Kidney (tissue), 14 donors: Measurements from ENCODE around the gene SSR4. TPM values are rescaled to one million over a fixed set of nuclear protein-coding genes. Genes with fewer than 3 reads are reported as not detected.

Experiments
- DNase-seq, 5 donors: peaks; one replicate each; pipeline ENCODE4 v3.0.0-alpha.2; 2013 to 2020
- FAIRE-seq: peaks from 2 replicates; lab custom pipeline; 2012; peaks lifted over from hg19 to GRCh38; lab: Jason Lieb, UNC
- H3K27ac ChIP-seq, 2 donors: one replicate each; pipeline ENCODE4 v1.7.0; 2013; ENCODE audit warnings: low read depth in 2 of 2, low read length in 2 of 2, inconsistent platforms in 1 of 2
- H3K27me3 ChIP-seq: one replicate; pipeline ENCODE4 v1.7.1; 2013; ENCODE audit warnings: low read length, inconsistent platforms; ENCODE audit not compliant: control insufficient read depth, insufficient read depth
- H3K36me3 ChIP-seq, 3 donors: one replicate each; pipeline versions ENCODE4 v1.7.0 to v1.7.1; 2013; ENCODE audit warnings: low read length in 3 of 3, control low read depth in 1 of 3, inconsistent platforms in 1 of 3; ENCODE audit not compliant: insufficient read depth in 3 of 3, control insufficient read depth in 2 of 3
- H3K4me1 ChIP-seq, 3 donors: one replicate each; pipeline versions ENCODE4 v1.7.0 to v1.7.1; 2013; ENCODE audit warnings: low read length in 3 of 3, inconsistent platforms in 1 of 3, low read depth in 1 of 3; ENCODE audit not compliant: control insufficient read depth in 2 of 3, insufficient read depth in 2 of 3
- H3K4me3 ChIP-seq, 3 donors: one replicate each; pipeline versions ENCODE4 v1.7.0 to v1.8.1; 2013; ENCODE audit warnings: low read length in 3 of 3, control low read depth in 1 of 3, inconsistent platforms in 1 of 3
- H3K9ac ChIP-seq, 3 donors: one replicate each; pipeline versions ENCODE4 v1.7.0 to v1.7.1; 2013; ENCODE audit warnings: low read length in 3 of 3, control low read depth in 1 of 3, inconsistent platforms in 1 of 3
- H3K9me3 ChIP-seq, 3 donors: one replicate each; pipeline versions ENCODE4 v1.7.0 to v1.7.1; 2013; ENCODE audit warnings: low read length in 3 of 3, control low read depth in 1 of 3, inconsistent platforms in 1 of 3; ENCODE audit not compliant: control insufficient read depth in 2 of 3, insufficient read depth in 1 of 3
- CTCF ChIP-seq: IDR thresholded peaks from 3 replicates; pipeline ENCODE4 v1.5.1; 2012; ENCODE audit warnings: mild to moderate bottlenecking, moderate library complexity, borderline replicate concordance; ENCODE audit not compliant: insufficient read depth; ENCODE audit errors: extremely low read depth
- intact Hi-C: fragments of 100-400 bp; cut with DNase I; formaldehyde crosslinking; loops from one replicate; pipeline ENCODE4 v1.11.1; 2022
- polyA plus RNA-seq: library from polyadenylated mRNA; stranded (reverse); fragments of 350-450 nt; fragmentation: Illumina TruSeq; extraction: RNeasy Lipid Tissue Mini Kit (QIAGEN cat#74804); gene quantifications from one replicate; pipeline ENCODE4 v1.2.3, GENCODE V29; 2014; ENCODE audit warnings: low read depth, low replicate concordance; ENCODE audit not compliant: insufficient read depth
- total RNA-seq: library from RNA; stranded (reverse); fragmentation: NEBNext Ultra II Directional; extraction: Animal tissue kit (Norgen Biotek cat#: 25700); gene quantifications from one replicate; pipeline ENCODE4 v1.2.1, GENCODE V29; 2021
- donor health status: control.
- donor health status: control.
- donor health status: control.
- donor health status: control.
- donor health status: control.
- donor health status: DM: yes; HTN: yes; CAD: no.
- donor health status: Normal renal cell carcinoma (clear cell type).

Gene SSR4
- total and polyA plus RNA-seq, 2 donors from 2014 or later = 226 to 473 TPM

- no peak overlapping the region for H3K9ac ChIP-seq
- no peak overlapping the region for H3K27ac ChIP-seq
- intact Hi-C loops = loop anchor here (10.0 kb wide), 1 partner anchor 188 kb away; no protein-coding TSS in a partner anchor
- no peaks in the 10 kb centered on the region for H3K9me3 ChIP-seq
- H3K36me3 ChIP-seq = no peaks in the 10 kb centered on the region
- H3K4me3 ChIP-seq = no peak overlapping the region
- DNase-seq (peak in 2 of 5 donors; percentile 46 to 69), FAIRE-seq (no peak)
- H3K27me3 ChIP-seq = no peaks in the 10 kb centered on the region
- H3K4me1 ChIP-seq = no peaks in the 10 kb centered on the region
- no peak for TF ChIP-seq CTCF
Measured at GRCh38 chrX:153766871-153767673, 27.4 kb upstream of the SSR4 start.

GRCh38 chrX:153767674-153768055 is 26.8 kb upstream of the SSR4 start:
- no peak for TF ChIP-seq CTCF
- Histone ChIP-seq H3K9me3 (no peaks in the 10 kb centered on the region), H3K27me3 (no peaks in the 10 kb centered on the region), H3K36me3 (no peaks in the 10 kb centered on the region), H3K9ac (no peak overlapping the region), H3K27ac (no peak overlapping the region), H3K4me1 (no peaks in the 10 kb centered on the region), H3K4me3 (no peak overlapping the region)
- no peak for FAIRE-seq
- peak in 2 of 5 donors; percentile 30 to 58 for DNase-seq
- intact Hi-C loops = loop anchor here (10.0 kb wide), 1 partner anchor 187 kb away; no protein-coding TSS in a partner anchor

GRCh38 chrX:153768311-153769157 is 25.9 kb upstream of the SSR4 start:
- no peaks in the 10 kb centered on the region for H3K27me3 ChIP-seq
- FAIRE-seq = no peak

More at GRCh38 chrX:153768311-153769157, 25.9 kb upstream of the SSR4 start:
- no peak overlapping the region for H3K4me3 ChIP-seq
- no peak for TF ChIP-seq CTCF
- H3K4me1 ChIP-seq = no peaks in the 10 kb centered on the region
- intact Hi-C loops = loop anchor here (10.0 kb wide), 1 partner anchor 186 kb away; no protein-coding TSS in a partner anchor
- no peaks in the 10 kb centered on the region for H3K36me3 ChIP-seq
- no peak overlapping the region for H3K9ac ChIP-seq
- peak in 2 of 5 donors; percentile 26 to 73 for DNase-seq
- H3K9me3 ChIP-seq = no peaks in the 10 kb centered on the region
- no peak overlapping the region for H3K27ac ChIP-seq
